ENCODE data around the gene MASTL.

Gene MASTL

GRCh38 chr10:27155066-27155754 is at the start of gene MASTL:
Gene MASTL (plus strand): TSS chr10:27155352. CDS start chr10:27155427, 75 bp downstream.
- Histone ChIP-seq H3K4me3 (ENCODE audit: severe bottlenecking) (peak within 1 kb of the TSS; percentile 78), H3K36me3 (ENCODE audit: low read depth) (peaks cover 40% of the 10 kb centered on the region), H3K4me1 (ENCODE audit: insufficient read depth, poor library complexity, severe bottlenecking) (peaks cover 11% of the 10 kb centered on the region), H3K27me3 (ENCODE audit: insufficient read depth, poor library complexity, severe bottlenecking) (no peaks in the 10 kb centered on the region), H3K27ac (ENCODE audit: poor library complexity, severe bottlenecking) (peak within 1 kb of the TSS; percentile 88), H3K9me3 (ENCODE audit: severe bottlenecking) (no peaks in the 10 kb centered on the region)
- TF ChIP-seq CTCF (IDR thresholded peaks at IDR 0.05; ENCODE audit: poor library complexity, severe bottlenecking) = no peak
- peak; percentile 79 for ATAC-seq (ENCODE audit: low read depth)
- peak; percentile 88 for DNase-seq (ENCODE audit: low spot score)

- Histone ChIP-seq H3K27me3 (ENCODE audit: insufficient read depth, poor library complexity, severe bottlenecking) (no peaks in the 10 kb centered on the region), H3K27ac (ENCODE audit: poor library complexity, severe bottlenecking) (no peak overlapping the region), H3K36me3 (ENCODE audit: low read depth) (peaks cover 44% of the 10 kb centered on the region), H3K4me3 (ENCODE audit: severe bottlenecking) (no peak overlapping the region), H3K9me3 (ENCODE audit: severe bottlenecking) (no peaks in the 10 kb centered on the region), H3K4me1 (ENCODE audit: insufficient read depth, poor library complexity, severe bottlenecking) (no peaks in the 10 kb centered on the region)
- ATAC-seq (ENCODE audit: low read depth) (no peak), DNase-seq (ENCODE audit: low spot score) (no peak)
- TF ChIP-seq CTCF (IDR thresholded peaks at IDR 0.05; ENCODE audit: poor library complexity, severe bottlenecking) = no peak
These were observed 47.0 kb upstream of the MASTL start for GRCh38 chr10:27108165-27108564.

- Histone ChIP-seq H3K4me3 (ENCODE audit: severe bottlenecking) (no peak overlapping the region), H3K27ac (ENCODE audit: poor library complexity, severe bottlenecking) (no peak overlapping the region), H3K36me3 (ENCODE audit: low read depth) (peaks cover 97% of the 10 kb centered on the region), H3K4me1 (ENCODE audit: insufficient read depth, poor library complexity, severe bottlenecking) (no peaks in the 10 kb centered on the region), H3K27me3 (ENCODE audit: insufficient read depth, poor library complexity, severe bottlenecking) (no peaks in the 10 kb centered on the region), H3K9me3 (ENCODE audit: severe bottlenecking) (no peaks in the 10 kb centered on the region)
- DNase-seq (ENCODE audit: low spot score) = no peak
- TF ChIP-seq CTCF (IDR thresholded peaks at IDR 0.05; ENCODE audit: poor library complexity, severe bottlenecking) = no peak
- ATAC-seq (ENCODE audit: low read depth) = no peak
These were observed 20.8 kb upstream of the MASTL start for GRCh38 chr10:27134371-27134770.

GRCh38 chr10:27138277-27138676 is 16.9 kb upstream of the MASTL start:
- H3K4me3 ChIP-seq (ENCODE audit: severe bottlenecking) = no peak overlapping the region
- H3K9me3 ChIP-seq (ENCODE audit: severe bottlenecking) = no peaks in the 10 kb centered on the region
- H3K27ac ChIP-seq (ENCODE audit: poor library complexity, severe bottlenecking) = no peak overlapping the region
- no peaks in the 10 kb centered on the region for H3K27me3 ChIP-seq (ENCODE audit: insufficient read depth, poor library complexity, severe bottlenecking)
- H3K4me1 ChIP-seq (ENCODE audit: insufficient read depth, poor library complexity, severe bottlenecking) = no peaks in the 10 kb centered on the region
- no peak for TF ChIP-seq CTCF (IDR thresholded peaks at IDR 0.05; ENCODE audit: poor library complexity, severe bottlenecking)
- peaks cover 97% of the 10 kb centered on the region for H3K36me3 ChIP-seq (ENCODE audit: low read depth)
- DNase-seq (ENCODE audit: low spot score) (no peak), ATAC-seq (ENCODE audit: low read depth) (no peak)

GRCh38 chr10:27143686-27144085 is 11.5 kb upstream of the MASTL start:
- no peaks in the 10 kb centered on the region for H3K9me3 ChIP-seq (ENCODE audit: severe bottlenecking)
- peaks cover 98% of the 10 kb centered on the region for H3K36me3 ChIP-seq (ENCODE audit: low read depth)
- TF ChIP-seq CTCF (IDR thresholded peaks at IDR 0.05; ENCODE audit: poor library complexity, severe bottlenecking) = no peak
- ATAC-seq (ENCODE audit: low read depth) (no peak), DNase-seq (ENCODE audit: low spot score) (no peak)
- H3K4me3 ChIP-seq (ENCODE audit: severe bottlenecking) = no peak overlapping the region
- no peaks in the 10 kb centered on the region for H3K27me3 ChIP-seq (ENCODE audit: insufficient read depth, poor library complexity, severe bottlenecking)
- no peaks in the 10 kb centered on the region for H3K4me1 ChIP-seq (ENCODE audit: insufficient read depth, poor library complexity, severe bottlenecking)
- H3K27ac ChIP-seq (ENCODE audit: poor library complexity, severe bottlenecking) = no peak overlapping the region

Measured in RWPE2 (cell line).